HG02981 (cell line): ENCODE measurements around the gene PLXNA2.

Experiments
- ATAC-seq: cut with Tn5 transposase; IDR thresholded peaks from one replicate; pipeline ENCODE4 v1.9.1; 2021; ENCODE audit warnings: mild to moderate bottlenecking, moderate library complexity; ENCODE audit not compliant: unreplicated experiment

Gene PLXNA2

DNA sequence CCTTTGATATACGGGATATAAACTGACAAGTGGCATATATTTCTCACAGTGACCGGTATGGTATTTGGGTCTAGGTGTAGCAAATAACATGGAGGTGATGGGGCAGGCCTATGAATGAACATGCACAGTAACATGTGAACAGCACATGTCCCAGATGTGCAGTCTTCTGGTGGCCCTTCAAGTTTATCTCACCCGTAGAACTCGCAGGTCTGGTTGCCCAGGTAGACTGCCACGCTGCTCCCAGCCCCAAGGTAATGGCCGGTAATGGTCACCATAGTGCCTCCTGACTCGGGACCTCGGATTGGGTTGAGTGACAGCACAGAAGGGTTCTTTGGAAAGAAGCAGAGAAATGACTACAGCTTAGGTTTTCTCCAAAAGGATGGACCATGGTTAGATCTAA is 192.0 kb downstream of the PLXNA2 start:
- ATAC-seq = no peak

GRCh38 chr1:208051651-208052050 is 192.5 kb downstream of the PLXNA2 start:
- ATAC-seq = no peak

DNA sequence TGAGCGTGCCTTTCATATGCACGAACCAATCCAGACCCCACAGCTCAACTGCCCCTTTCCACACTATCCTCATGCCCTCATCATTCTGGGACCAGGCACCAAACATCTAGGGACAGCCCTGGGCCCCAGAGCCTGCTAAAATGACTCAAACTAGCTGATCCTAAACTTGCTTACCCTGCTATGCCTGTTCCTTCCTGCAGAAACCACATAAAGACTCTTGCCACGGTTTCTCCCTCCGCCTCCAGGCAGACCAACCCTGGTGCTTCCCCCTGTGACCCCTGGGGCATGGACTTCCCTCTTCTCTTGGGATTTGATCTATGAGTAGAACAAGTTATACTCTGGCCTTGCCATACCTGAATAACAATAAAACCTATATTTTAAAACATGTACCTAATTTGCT is 195.3 kb downstream of the PLXNA2 start:
- no peak for ATAC-seq

DNA sequence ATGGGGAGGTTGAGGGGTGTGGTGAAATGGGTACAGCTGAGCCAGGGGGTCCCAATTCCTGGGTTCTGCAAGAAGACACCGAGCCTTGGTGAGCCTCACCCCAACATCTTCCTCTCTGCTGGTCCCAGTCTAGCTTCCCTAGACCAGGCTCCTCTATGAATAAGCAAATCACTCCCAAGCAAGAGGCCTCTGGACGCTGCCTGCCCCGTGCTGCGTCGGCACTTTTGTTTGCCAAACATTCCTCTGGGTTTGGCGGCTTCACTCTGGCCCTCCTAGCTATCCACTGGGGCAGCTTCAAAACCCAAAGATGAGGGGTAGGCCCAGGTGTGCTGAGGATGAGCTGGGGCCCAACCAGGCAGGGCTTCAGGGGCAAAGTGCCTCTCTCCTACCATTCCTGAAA is 196.2 kb downstream of the PLXNA2 start:
- ATAC-seq = no peak

- no peak for ATAC-seq
These were observed 196.7 kb downstream of the PLXNA2 start for GRCh38 chr1:208047476-208047934.

GRCh38 chr1:208045463-208046260 is 198.5 kb downstream of the PLXNA2 start:
- ATAC-seq = no peak

DNA sequence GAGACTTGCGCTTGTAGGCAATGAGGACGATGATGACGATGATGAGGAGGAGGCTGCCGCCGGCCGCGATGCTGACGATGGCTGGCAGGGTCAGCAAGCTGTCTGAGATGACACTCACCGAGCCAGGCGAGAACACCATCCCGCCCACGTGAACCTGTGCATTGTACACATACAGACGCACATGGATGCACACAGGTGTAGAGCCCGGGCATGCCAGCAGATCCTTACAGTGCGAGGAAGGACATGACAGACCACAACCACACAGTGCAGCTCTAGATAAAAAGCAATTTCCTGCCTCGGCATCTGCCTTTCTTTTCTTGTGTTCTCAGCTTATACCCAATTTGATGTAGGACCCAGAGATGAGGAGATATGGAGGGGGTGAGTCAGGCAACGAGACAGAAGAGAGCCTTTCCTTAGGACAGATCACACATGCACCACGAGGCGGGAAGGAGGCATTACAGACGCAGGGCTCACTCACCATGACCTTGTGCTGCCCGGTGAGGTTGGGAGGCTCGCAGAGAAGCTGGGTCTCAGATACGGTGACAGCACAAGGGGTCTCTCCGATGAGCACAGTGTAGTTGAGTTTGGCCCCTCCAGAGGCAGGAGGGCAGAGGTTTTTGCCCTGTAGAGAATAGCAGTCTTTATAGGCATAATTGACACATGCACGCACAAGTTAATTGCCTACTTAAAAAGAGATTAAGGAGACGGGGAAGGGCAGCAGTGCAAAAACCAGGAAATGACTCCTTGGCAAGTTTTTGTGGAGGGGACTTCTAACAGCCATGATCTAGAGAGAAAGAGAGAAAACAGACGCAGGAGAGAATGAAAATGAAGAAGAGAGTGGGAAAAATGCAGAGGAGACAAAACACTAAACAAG is 199.4 kb downstream of the PLXNA2 start:
- no peak for ATAC-seq

- ATAC-seq = no peak
These were observed 200.4 kb downstream of the PLXNA2 start for GRCh38 chr1:208043691-208044181.

GRCh38 chr1:208042868-208043267 is 201.3 kb downstream of the PLXNA2 start:
- no peak for ATAC-seq

DNA sequence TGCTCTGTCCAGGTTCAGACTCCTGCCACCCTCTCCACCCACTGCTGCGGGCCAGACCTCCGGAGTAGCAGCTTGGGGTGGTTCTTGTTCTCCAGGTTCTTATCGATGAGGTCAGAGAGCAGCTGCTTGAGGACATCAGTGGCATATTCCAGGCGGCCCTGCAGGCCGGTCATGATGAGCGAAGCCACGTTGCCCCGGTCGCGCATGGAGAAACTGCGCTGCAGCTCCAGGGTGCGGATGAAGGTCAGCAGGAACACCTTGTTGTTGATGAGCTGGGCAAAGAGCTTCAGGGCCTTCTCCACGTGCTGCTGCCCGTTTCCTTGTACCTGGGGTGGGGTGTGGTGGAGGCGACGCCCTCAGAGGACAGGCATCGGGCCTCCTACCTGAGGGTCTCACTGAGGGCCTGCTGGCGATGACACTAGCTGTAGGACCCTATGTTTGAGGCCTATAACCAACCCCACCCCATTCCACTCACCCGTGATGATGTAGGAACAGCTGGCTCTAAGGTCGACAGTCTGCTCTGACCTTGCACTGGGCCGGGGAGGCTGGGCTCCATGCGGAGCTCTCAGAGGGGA is 202.1 kb downstream of the PLXNA2 start:
- no peak for ATAC-seq

DNA sequence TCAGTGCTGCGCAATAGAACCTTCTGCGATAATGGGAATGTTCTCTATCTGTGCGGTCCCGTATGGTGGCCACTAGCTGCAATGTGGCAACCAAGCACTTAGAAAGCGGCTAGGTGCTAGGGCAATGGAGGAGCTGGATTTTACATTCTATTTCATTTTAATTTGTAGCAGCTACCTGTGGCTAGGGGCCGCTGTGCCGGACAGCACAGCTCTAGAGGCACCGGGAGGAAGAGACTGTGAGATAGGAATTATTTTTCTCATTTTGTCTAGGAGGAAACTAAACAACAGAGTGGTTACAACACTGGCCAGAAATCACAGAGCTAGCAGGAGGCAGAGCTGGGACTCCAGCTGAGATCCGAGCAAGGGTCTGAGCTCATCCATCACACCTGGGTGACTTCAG is 202.7 kb downstream of the PLXNA2 start:
- ATAC-seq = no peak

DNA sequence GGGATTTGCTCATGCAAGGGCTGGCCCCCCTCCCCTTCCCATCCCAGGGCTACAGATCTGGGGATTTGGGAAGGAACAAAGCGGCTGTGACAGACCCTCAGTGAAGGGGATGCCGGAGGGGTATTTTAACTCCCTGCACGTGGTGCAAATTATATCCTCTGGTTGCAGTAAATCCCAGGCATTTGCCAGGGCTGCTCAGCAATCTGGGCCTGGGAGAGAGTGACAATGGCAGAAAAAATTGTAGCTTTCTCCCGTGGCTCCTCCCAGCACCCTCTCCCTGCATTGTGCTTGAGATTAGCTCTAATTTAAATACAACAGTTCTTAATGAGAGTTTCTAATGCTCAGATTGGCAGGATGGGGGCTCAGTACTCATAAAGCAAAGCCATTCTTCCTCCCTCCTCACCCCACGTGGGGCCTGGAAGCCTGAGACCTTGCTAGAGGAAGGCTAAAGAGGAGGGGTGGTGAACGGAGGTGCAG is 203.3 kb downstream of the PLXNA2 start:
- no peak for ATAC-seq

GRCh38 chr1:208039536-208040332 is 204.4 kb downstream of the PLXNA2 start:
- no peak for ATAC-seq

DNA sequence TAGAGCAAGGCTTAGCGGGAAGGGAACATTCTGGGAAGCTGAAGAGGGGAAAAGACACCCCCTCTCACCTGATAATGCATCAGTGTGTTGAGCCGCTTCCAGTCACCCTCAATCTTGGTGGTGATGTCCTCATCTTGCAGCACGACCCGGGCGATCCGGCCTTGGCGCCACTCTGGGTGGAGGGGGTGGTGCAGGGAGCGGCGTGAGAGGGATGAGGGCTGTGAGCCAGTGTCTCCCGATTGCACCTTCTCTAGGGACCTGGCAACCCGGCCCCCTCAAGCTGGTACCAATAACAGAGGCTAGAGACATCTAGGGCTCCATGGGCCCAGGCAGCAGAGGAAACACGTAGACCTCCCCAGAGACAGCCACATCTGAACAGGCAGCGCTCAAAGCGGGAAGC is 205.9 kb downstream of the PLXNA2 start:
- ATAC-seq = no peak

GRCh38 chr1:208036918-208037766 is 207.0 kb downstream of the PLXNA2 start:
- no peak for ATAC-seq

- no peak for ATAC-seq
These were observed 207.9 kb downstream of the PLXNA2 start for GRCh38 chr1:208036106-208036808.

- no peak for ATAC-seq
These were observed 210.0 kb downstream of the PLXNA2 start for GRCh38 chr1:208034135-208034534.

GRCh38 chr1:208033236-208033635 is 210.9 kb downstream of the PLXNA2 start:
- ATAC-seq = no peak

DNA sequence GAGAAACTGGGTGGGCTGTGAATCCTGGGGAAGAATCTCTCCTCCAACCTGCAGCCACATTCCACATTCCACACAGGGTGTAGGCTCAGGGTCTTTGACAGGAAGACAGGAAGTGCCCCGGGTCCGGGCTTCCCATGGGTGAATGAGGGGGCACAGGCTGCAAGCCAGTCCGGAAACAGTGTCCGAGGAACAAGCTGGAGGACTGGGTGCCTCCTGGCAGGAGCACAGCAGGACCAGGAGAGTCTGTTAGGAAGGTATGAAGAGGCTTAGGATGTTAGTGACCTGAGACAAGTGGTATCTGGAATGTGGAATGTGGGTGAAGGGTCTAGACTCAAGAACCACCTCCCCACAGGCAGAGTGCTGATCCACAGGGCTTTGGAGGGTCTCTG is 212.3 kb downstream of the PLXNA2 start:
- no peak for ATAC-seq
